Measurements from ENCODE around the gene GRAMD2A.

GRAMD2A gene

DNA sequence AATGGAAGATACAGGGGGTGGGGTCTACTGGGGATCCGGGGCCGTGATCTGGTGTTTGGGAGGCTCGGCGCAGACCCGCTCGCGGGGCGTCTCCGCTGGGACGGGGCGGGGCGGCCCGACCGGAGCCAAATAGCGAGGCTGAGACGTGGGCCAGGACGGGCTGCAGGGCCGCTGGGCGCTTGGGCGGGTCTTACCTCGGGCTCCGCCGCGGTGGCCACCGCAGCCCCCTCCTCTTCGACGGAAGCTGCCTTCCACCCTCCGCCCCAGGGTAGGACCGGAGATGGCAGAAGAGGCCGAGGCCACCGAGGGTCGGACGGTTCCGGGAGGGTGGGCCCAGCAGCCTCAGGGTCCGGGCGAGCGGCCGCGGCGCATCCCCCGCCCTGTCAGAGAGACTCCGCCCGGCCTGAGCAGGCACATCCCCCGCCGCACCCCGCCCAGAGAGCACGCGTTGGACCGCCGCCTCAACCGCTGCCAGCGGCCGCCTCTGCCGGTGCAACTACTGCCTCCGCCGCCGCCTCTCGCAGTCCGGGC, 80.0 kb downstream of the GRAMD2A start (continued):
- TF ChIP-seq, protein P1, sequence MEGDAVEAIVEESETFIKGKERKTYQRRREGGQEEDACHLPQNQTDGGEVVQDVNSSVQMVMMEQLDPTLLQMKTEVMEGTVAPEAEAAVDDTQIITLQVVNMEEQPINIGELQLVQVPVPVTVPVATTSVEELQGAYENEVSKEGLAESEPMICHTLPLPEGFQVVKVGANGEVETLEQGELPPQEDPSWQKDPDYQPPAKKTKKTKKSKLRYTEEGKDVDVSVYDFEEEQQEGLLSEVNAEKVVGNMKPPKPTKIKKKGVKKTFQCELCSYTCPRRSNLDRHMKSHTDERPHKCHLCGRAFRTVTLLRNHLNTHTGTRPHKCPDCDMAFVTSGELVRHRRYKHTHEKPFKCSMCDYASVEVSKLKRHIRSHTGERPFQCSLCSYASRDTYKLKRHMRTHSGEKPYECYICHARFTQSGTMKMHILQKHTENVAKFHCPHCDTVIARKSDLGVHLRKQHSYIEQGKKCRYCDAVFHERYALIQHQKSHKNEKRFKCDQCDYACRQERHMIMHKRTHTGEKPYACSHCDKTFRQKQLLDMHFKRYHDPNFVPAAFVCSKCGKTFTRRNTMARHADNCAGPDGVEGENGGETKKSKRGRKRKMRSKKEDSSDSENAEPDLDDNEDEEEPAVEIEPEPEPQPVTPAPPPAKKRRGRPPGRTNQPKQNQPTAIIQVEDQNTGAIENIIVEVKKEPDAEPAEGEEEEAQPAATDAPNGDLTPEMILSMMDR (tag by site-specific recombination; IDR thresholded peaks at IDR 0.05), result peak; percentile 63
- TF ChIP-seq ZNF658 (tag by site-specific recombination; IDR thresholded peaks at IDR 0.05) (no peak), ZNF114 (tag by site-specific recombination; IDR thresholded peaks at IDR 0.05) (no peak), ZNF341 (tag by site-specific recombination; IDR thresholded peaks at IDR 0.05; ENCODE audit: low read depth) (peak; percentile 74), ZNF132 (tag by site-specific recombination; IDR thresholded peaks at IDR 0.05; ENCODE audit: borderline replicate concordance) (no peak), HOXA7 (CRISPR knock-in tag; IDR thresholded peaks at IDR 0.05; ENCODE audit: borderline replicate concordance) (no peak), ZNF585B (tag by site-specific recombination; IDR thresholded peaks at IDR 0.05) (peak; percentile 26; the same call in 1 of the 2 replicates), ZSCAN23 (tag by site-specific recombination; IDR thresholded peaks at IDR 0.05) (peak; percentile 76; the same call in 1 of the 2 replicates), PRDM1 (tag by site-specific recombination; IDR thresholded peaks at IDR 0.05) (no peak), ZNF366 (tag by site-specific recombination; conservative IDR thresholded peaks at IDR 0.05) (no peak), ZNF391 (tag by site-specific recombination; IDR thresholded peaks at IDR 0.05; ENCODE audit: borderline replicate concordance, low read depth) (peak; percentile 74; the same call in 1 of the 2 replicates), ZFP3 (tag by site-specific recombination; IDR thresholded peaks at IDR 0.05; ENCODE audit: low read depth) (no peak), ZFHX2 (tag by site-specific recombination; conservative IDR thresholded peaks at IDR 0.05) (peak; percentile 51; the same call in 1 of the 2 replicates), ZNF404 (tag by site-specific recombination; IDR thresholded peaks at IDR 0.05) (no peak), FEZF1 (tag by site-specific recombination; IDR thresholded peaks at IDR 0.05) (peak; percentile 46; the same call in 1 of the 2 replicates), ZNF133 (tag by site-specific recombination; IDR thresholded peaks at IDR 0.05) (no peak), ZNF561 (tag by site-specific recombination; IDR thresholded peaks at IDR 0.05; ENCODE audit: borderline replicate concordance) (peak; percentile 97), ZNF311 (tag by site-specific recombination; IDR thresholded peaks at IDR 0.05; ENCODE audit: borderline replicate concordance) (no peak), ZEB2 (tag by site-specific recombination; IDR thresholded peaks at IDR 0.05) (peak; percentile 91), ZNF239 (tag by site-specific recombination; IDR thresholded peaks at IDR 0.05) (peak; percentile 73; the same call in 1 of the 2 replicates), ZNF76 (tag by site-specific recombination; IDR thresholded peaks at IDR 0.05; ENCODE audit: borderline replicate concordance, low read depth) (no peak), ZNF624 (tag by site-specific recombination; IDR thresholded peaks at IDR 0.05) (no peak), ZNF830 (tag by site-specific recombination; IDR thresholded peaks at IDR 0.05; ENCODE audit: low read depth) (no peak), ZNF776 (tag by site-specific recombination; IDR thresholded peaks at IDR 0.05; ENCODE audit: borderline replicate concordance) (no peak), ZNF600 (tag by site-specific recombination; IDR thresholded peaks at IDR 0.05) (peak; percentile 95), ZBTB7A (tag by site-specific recombination; IDR thresholded peaks at IDR 0.05; ENCODE audit: low read depth) (peak; percentile 94; the same call in 1 of the 2 replicates)
- TF ChIP-seq, protein P2, sequence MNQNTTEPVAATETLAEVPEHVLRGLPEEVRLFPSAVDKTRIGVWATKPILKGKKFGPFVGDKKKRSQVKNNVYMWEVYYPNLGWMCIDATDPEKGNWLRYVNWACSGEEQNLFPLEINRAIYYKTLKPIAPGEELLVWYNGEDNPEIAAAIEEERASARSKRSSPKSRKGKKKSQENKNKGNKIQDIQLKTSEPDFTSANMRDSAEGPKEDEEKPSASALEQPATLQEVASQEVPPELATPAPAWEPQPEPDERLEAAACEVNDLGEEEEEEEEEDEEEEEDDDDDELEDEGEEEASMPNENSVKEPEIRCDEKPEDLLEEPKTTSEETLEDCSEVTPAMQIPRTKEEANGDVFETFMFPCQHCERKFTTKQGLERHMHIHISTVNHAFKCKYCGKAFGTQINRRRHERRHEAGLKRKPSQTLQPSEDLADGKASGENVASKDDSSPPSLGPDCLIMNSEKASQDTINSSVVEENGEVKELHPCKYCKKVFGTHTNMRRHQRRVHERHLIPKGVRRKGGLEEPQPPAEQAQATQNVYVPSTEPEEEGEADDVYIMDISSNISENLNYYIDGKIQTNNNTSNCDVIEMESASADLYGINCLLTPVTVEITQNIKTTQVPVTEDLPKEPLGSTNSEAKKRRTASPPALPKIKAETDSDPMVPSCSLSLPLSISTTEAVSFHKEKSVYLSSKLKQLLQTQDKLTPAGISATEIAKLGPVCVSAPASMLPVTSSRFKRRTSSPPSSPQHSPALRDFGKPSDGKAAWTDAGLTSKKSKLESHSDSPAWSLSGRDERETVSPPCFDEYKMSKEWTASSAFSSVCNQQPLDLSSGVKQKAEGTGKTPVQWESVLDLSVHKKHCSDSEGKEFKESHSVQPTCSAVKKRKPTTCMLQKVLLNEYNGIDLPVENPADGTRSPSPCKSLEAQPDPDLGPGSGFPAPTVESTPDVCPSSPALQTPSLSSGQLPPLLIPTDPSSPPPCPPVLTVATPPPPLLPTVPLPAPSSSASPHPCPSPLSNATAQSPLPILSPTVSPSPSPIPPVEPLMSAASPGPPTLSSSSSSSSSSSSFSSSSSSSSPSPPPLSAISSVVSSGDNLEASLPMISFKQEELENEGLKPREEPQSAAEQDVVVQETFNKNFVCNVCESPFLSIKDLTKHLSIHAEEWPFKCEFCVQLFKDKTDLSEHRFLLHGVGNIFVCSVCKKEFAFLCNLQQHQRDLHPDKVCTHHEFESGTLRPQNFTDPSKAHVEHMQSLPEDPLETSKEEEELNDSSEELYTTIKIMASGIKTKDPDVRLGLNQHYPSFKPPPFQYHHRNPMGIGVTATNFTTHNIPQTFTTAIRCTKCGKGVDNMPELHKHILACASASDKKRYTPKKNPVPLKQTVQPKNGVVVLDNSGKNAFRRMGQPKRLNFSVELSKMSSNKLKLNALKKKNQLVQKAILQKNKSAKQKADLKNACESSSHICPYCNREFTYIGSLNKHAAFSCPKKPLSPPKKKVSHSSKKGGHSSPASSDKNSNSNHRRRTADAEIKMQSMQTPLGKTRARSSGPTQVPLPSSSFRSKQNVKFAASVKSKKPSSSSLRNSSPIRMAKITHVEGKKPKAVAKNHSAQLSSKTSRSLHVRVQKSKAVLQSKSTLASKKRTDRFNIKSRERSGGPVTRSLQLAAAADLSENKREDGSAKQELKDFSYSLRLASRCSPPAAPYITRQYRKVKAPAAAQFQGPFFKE (tag by site-specific recombination; IDR thresholded peaks at IDR 0.05; ENCODE audit: borderline replicate concordance), result no peak
- TF ChIP-seq, protein P3, sequence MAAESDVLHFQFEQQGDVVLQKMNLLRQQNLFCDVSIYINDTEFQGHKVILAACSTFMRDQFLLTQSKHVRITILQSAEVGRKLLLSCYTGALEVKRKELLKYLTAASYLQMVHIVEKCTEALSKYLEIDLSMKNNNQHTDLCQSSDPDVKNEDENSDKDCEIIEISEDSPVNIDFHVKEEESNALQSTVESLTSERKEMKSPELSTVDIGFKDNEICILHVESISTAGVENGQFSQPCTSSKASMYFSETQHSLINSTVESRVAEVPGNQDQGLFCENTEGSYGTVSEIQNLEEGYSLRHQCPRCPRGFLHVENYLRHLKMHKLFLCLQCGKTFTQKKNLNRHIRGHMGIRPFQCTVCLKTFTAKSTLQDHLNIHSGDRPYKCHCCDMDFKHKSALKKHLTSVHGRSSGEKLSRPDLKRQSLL (tag by site-specific recombination; IDR thresholded peaks at IDR 0.05), result peak; percentile 33; the same call in 1 of the 2 replicates
- TF ChIP-seq, protein P4, sequence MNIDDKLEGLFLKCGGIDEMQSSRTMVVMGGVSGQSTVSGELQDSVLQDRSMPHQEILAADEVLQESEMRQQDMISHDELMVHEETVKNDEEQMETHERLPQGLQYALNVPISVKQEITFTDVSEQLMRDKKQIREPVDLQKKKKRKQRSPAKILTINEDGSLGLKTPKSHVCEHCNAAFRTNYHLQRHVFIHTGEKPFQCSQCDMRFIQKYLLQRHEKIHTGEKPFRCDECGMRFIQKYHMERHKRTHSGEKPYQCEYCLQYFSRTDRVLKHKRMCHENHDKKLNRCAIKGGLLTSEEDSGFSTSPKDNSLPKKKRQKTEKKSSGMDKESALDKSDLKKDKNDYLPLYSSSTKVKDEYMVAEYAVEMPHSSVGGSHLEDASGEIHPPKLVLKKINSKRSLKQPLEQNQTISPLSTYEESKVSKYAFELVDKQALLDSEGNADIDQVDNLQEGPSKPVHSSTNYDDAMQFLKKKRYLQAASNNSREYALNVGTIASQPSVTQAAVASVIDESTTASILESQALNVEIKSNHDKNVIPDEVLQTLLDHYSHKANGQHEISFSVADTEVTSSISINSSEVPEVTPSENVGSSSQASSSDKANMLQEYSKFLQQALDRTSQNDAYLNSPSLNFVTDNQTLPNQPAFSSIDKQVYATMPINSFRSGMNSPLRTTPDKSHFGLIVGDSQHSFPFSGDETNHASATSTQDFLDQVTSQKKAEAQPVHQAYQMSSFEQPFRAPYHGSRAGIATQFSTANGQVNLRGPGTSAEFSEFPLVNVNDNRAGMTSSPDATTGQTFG (tag by site-specific recombination; IDR thresholded peaks at IDR 0.05; ENCODE audit: borderline replicate concordance), result no peak

Measured in HEK293 (cell line).